IPS DF 6.9 (cell line): ENCODE measurements around the gene FBXW8.

Source experiments
- DNase-seq: peaks from one replicate; pipeline ENCODE4 v3.0.0-alpha.2; 2013; ENCODE audit warnings: low read depth, low spot score
- H3K27ac ChIP-seq: one replicate; pipeline ENCODE4 v1.5.1; 2013; ENCODE audit warnings: low read length, control low read depth
- H3K27me3 ChIP-seq: 2 replicates; pipeline ENCODE4 v1.6.1; 2013; ENCODE audit warnings: mild to moderate bottlenecking, low read length; ENCODE audit not compliant: control insufficient read depth, insufficient read depth
- H3K36me3 ChIP-seq: 2 replicates; pipeline ENCODE4 v1.6.1; 2013; ENCODE audit warnings: low read length; ENCODE audit not compliant: control insufficient read depth, insufficient read depth
- H3K4me1 ChIP-seq: 2 replicates; pipeline ENCODE4 v1.6.1; 2013; ENCODE audit warnings: low read length; ENCODE audit not compliant: control insufficient read depth, insufficient read depth
- H3K4me3 ChIP-seq: 2 replicates; pipeline ENCODE4 v1.5.1; 2013; ENCODE audit warnings: mild to moderate bottlenecking, low read length
- H3K9me3 ChIP-seq: 2 replicates; pipeline ENCODE4 v1.6.1; 2013; ENCODE audit warnings: low read length, inconsistent platforms; ENCODE audit not compliant: control insufficient read depth, insufficient read depth
- WGBS: extraction: QIAGEN DNeasy Blood & Tissue Kit; methylation state at CpG from one replicate; pipeline ENCODE4 v1.1.7; 2013; ENCODE audit warnings: mixed read lengths, missing lambda C conversion rate; ENCODE audit not compliant: insufficient read length, insufficient coverage; 5-methylcytosine and 5-hydroxymethylcytosine counted together

The FBXW8 gene

GRCh38 chr12:116924558-116925453 is 14.1 kb downstream of the FBXW8 start:
- DNase-seq, result no peak
- WGBS, result no CpG with 5 or more reads among the region's 5 CpGs
- H3K27ac ChIP-seq, result no peak overlapping the region
- no peaks in the 10 kb centered on the region for H3K4me1 ChIP-seq
- H3K27me3 ChIP-seq, result no peaks in the 10 kb centered on the region
- H3K36me3 ChIP-seq, result peaks cover 5% of the 10 kb centered on the region; the same call in 1 of the 2 replicates
- no peak overlapping the region for H3K4me3 ChIP-seq
- no peaks in the 10 kb centered on the region for H3K9me3 ChIP-seq

DNA sequence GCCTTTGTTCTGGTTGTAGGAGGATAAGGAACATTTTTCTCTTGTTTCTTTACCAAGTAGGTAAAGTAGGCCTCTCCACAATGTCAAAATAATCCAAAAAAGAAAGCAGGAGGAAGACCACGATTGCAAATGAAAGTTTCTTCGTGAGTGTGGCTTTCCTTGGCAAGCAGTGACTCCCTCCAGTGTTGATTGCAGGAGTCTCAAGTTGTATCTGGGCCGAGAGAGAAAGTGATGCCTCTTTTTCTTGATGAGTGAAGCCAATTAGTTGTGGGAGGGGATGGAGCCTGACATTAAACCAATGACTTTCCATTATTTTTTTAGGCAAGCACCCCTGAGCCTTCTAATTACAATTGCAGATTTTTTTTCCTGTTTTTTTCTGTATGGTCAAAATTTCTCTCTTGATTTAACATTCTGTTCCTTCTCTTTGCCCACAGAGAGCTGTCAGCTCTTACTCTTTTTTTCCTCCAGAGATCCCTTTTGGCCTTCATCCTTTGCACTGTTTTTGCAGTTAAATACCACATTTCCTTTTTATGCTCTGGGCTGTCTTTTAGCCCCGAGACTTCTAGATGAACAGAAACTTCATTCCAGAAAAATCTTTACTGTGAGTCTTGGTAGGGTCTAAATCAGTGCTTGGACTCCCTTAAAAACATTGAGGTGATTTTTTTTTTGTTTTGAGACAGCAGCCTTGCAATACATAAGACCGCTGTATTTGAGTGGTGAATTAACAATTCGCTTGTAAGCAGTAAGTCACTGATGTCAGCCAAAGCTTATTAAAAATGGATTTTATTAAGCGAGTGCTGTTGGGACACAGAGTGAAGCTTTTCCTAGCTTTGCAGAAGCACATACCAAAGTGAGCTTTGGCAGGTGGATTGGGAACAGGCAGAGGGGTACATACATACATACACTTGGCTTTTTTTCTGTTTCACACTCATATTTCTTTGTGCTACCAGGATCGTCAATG is 15.8 kb downstream of the FBXW8 start:
- no CpG with 5 or more reads among the region's 8 CpGs for WGBS

DNA sequence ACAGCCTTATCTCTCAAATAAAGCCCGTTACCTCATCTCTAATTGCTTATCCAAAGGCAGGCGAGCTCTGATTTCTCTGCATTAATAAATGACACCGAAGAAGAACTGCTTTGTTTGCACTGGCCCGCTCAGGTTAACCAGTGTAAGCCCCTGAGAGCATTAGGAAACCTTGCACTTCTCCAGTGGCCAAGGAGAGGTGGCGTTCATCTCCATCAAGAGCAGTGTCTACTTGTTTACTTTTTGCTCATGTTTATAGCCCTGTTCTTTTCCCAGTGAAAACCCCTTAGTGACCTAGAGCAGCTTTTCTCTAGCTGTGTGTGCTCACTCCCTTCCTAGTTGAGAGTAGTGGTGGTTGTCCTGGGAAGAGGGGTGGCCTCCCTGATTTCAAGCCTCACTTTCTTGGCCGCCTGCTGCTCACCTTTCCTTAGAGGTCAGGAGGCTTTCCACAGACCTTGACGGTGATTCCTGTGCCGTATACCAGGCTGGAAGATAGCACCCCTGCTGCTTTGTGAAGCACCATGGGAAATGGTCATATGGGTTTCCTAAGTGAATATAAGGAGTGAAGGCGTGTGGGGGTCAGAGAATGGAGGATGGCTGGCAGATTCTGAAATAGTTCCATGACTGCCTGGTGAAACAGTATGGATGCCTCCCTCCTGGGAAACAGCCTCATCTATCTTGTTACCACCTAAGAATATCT is 16.6 kb downstream of the FBXW8 start:
- Histone ChIP-seq H3K27ac (no peak overlapping the region), H3K4me1 (no peaks in the 10 kb centered on the region), H3K36me3 (peaks cover 5% of the 10 kb centered on the region; the same call in 1 of the 2 replicates), H3K27me3 (no peaks in the 10 kb centered on the region), H3K4me3 (no peak overlapping the region), H3K9me3 (no peaks in the 10 kb centered on the region)
- DNase-seq, result no peak
- WGBS, result no CpG with 5 or more reads among the region's 9 CpGs

More for the DNA sequence above, 15.8 kb downstream of the FBXW8 start:
- H3K4me1 ChIP-seq, result no peaks in the 10 kb centered on the region
- peaks cover 5% of the 10 kb centered on the region; the same call in 1 of the 2 replicates for H3K36me3 ChIP-seq
- no peak overlapping the region for H3K27ac ChIP-seq
- no peak for DNase-seq
- H3K4me3 ChIP-seq, result no peak overlapping the region
- no peaks in the 10 kb centered on the region for H3K27me3 ChIP-seq
- no peaks in the 10 kb centered on the region for H3K9me3 ChIP-seq

- no peaks in the 10 kb centered on the region for H3K4me1 ChIP-seq
- H3K36me3 ChIP-seq, result peaks cover 5% of the 10 kb centered on the region; the same call in 1 of the 2 replicates
- no peak overlapping the region for H3K4me3 ChIP-seq
- no peaks in the 10 kb centered on the region for H3K9me3 ChIP-seq
- no peak for DNase-seq
- H3K27ac ChIP-seq, result no peak overlapping the region
- WGBS, result no CpG with 5 or more reads among the region's 5 CpGs
- no peaks in the 10 kb centered on the region for H3K27me3 ChIP-seq
These were observed 17.8 kb downstream of the FBXW8 start for GRCh38 chr12:116928504-116928903.

- H3K27ac ChIP-seq, result no peak overlapping the region
- no peak overlapping the region for H3K4me3 ChIP-seq
- H3K36me3 ChIP-seq, result peaks cover 5% of the 10 kb centered on the region; the same call in 1 of the 2 replicates
- H3K9me3 ChIP-seq, result no peaks in the 10 kb centered on the region
- H3K4me1 ChIP-seq, result no peaks in the 10 kb centered on the region
- no peaks in the 10 kb centered on the region for H3K27me3 ChIP-seq
- no peak for DNase-seq
These were observed 19.1 kb downstream of the FBXW8 start for GRCh38 chr12:116929885-116930284.

GRCh38 chr12:116931665-116932064 is 20.9 kb downstream of the FBXW8 start:
- no peak overlapping the region for H3K4me3 ChIP-seq
- no peak overlapping the region for H3K27ac ChIP-seq
- no peaks in the 10 kb centered on the region for H3K27me3 ChIP-seq
- no peaks in the 10 kb centered on the region for H3K9me3 ChIP-seq
- no peaks in the 10 kb centered on the region for H3K4me1 ChIP-seq
- H3K36me3 ChIP-seq, result peaks cover 5% of the 10 kb centered on the region; the same call in 1 of the 2 replicates
- no peak for DNase-seq

DNA sequence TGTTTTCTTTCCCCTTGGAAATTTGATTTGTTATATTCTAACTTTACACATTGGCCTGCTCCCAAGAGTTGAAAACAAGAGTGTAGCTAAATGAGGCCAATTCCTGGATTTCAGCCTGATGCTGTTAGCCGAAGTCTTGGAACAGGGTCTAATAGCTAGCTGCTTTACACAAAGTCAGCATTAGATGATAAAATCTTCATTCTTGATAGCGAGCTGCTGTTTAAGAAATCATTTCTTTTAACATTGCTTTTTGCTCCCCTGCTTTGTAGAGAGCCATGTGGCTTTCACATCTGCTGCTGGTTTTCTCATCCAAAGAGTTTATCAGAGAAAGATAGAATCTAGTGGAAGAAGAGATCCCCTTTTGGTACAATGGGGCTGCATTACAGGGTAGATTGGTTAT is 22.3 kb downstream of the FBXW8 start:
- peaks cover 5% of the 10 kb centered on the region; the same call in 1 of the 2 replicates for H3K36me3 ChIP-seq
- no CpG with 5 or more reads among the region's 2 CpGs for WGBS
- H3K27ac ChIP-seq, result no peak overlapping the region
- H3K4me1 ChIP-seq, result no peaks in the 10 kb centered on the region; the same call in 1 of the 2 replicates
- no peaks in the 10 kb centered on the region for H3K9me3 ChIP-seq
- no peaks in the 10 kb centered on the region for H3K27me3 ChIP-seq
- no peak overlapping the region for H3K4me3 ChIP-seq
- no peak for DNase-seq

DNA sequence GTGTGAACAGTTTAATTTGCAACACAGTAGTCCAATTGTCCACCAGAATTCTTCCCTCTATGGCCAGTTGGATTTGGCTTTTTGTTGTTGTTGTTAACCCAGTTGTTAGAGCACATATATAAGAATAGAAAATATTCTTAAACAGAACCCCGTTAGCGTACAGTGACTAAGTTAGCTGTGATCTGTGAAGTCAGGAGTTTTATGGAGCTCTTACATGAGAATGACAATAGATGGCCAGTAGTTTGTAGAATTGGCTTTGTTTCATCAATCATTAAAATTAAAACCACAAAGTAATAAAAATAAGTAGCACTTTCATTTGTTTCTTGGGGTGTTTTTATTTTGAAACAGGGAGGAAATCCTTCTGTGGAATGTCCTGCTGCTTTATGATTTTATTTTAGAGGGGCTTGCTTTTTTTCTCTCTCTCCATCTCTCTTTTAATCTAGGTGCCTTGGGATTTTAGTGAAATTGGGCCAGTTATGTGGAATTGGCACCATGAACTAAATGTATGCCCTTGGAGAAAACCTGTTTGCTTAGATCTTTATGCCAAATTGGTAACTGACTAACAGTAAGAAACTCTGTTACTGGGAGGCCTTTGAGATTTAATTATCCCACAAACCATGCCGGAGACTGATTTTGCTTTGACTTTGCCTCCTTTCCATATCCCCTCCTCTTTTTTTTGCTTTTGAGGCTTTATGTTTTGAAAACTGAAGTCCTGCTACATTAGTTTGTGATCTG is 22.9 kb downstream of the FBXW8 start:
- no peaks in the 10 kb centered on the region; the same call in 1 of the 2 replicates for H3K36me3 ChIP-seq
- no peaks in the 10 kb centered on the region; the same call in 1 of the 2 replicates for H3K4me1 ChIP-seq
- DNase-seq, result no peak
- no CpG with 5 or more reads among the region's 3 CpGs for WGBS
- no peak overlapping the region for H3K27ac ChIP-seq
- no peaks in the 10 kb centered on the region for H3K27me3 ChIP-seq
- H3K4me3 ChIP-seq, result no peak overlapping the region
- H3K9me3 ChIP-seq, result no peaks in the 10 kb centered on the region

GRCh38 chr12:116934908-116935705 is 24.4 kb downstream of the FBXW8 start:
- no CpG with 5 or more reads among the region's 4 CpGs for WGBS

More at GRCh38 chr12:116934908-116935705, 24.4 kb downstream of the FBXW8 start:
- Histone ChIP-seq H3K27ac (no peak overlapping the region), H3K27me3 (no peaks in the 10 kb centered on the region), H3K36me3 (no peaks in the 10 kb centered on the region; the same call in 1 of the 2 replicates), H3K4me3 (no peak overlapping the region), H3K9me3 (no peaks in the 10 kb centered on the region), H3K4me1 (no peaks in the 10 kb centered on the region; the same call in 1 of the 2 replicates)
- DNase-seq, result no peak
